WTC11 (cell line): ENCODE measurements around the gene AQP5.

Source experiments
- EMX1 ChIP-seq: fragments of 250-450 bp; sonication (Bioruptor Pico); IDR thresholded peaks from 2 replicates; pipeline ENCODE4 v1.8.0; 2021; ENCODE audit warnings: mild to moderate bottlenecking
- ESRRA ChIP-seq: sonication (generic); formaldehyde crosslinking; IDR thresholded peaks from 2 replicates; pipeline ENCODE4 v1.8.1; 2022; ENCODE audit warnings: mild to moderate bottlenecking, missing genetic modification reagents, borderline replicate concordance
- GRHL2 ChIP-seq: fragments of 250-450 bp; sonication (Bioruptor Pico); IDR thresholded peaks from 2 replicates; pipeline ENCODE4 v1.8.0; 2022; ENCODE audit warnings: mild to moderate bottlenecking, moderate library complexity; ENCODE audit not compliant: insufficient replicate concordance, severe bottlenecking
- IRF2 ChIP-seq: sonication (generic); formaldehyde crosslinking; IDR thresholded peaks from 2 replicates; pipeline ENCODE4 v1.8.0; 2022; ENCODE audit warnings: low read depth, missing genetic modification reagents, borderline replicate concordance
- KAT7 ChIP-seq: sonication (generic); formaldehyde crosslinking; IDR thresholded peaks from 2 replicates; pipeline ENCODE4 v1.8.1; 2023; ENCODE audit warnings: missing genetic modification reagents, mild to moderate bottlenecking, borderline replicate concordance
- MXD4 ChIP-seq: fragments of 250-450 bp; sonication (Bioruptor Pico); IDR thresholded peaks from 2 replicates; pipeline ENCODE4 v1.8.0; 2021; ENCODE audit warnings: mild to moderate bottlenecking, moderate library complexity, borderline replicate concordance
- NR2C2 ChIP-seq: sonication (generic); formaldehyde crosslinking; IDR thresholded peaks from 2 replicates; pipeline ENCODE4 v1.8.0; 2022; ENCODE audit warnings: mild to moderate bottlenecking, missing genetic modification reagents
- SP1 ChIP-seq: sonication (generic); formaldehyde crosslinking; conservative IDR thresholded peaks from 2 replicates; pipeline ENCODE4 v1.8.1; 2022; ENCODE audit warnings: missing genetic modification reagents
- TEAD1 ChIP-seq: sonication (generic); formaldehyde crosslinking; IDR thresholded peaks from 2 replicates; pipeline ENCODE4 v1.8.0; 2022; ENCODE audit warnings: mild to moderate bottlenecking, missing genetic modification reagents
- TF ChIP-seq, protein P1 (sequence below): fragments of 200-600 bp; IDR thresholded peaks from 2 replicates; pipeline ENCODE4 v1.8.0; 2022; ENCODE audit warnings: antibody characterized with exemption
- TF ChIP-seq, protein P2 (sequence below): sonication (generic); formaldehyde crosslinking; IDR thresholded peaks from 2 replicates; pipeline ENCODE4 v1.8.0; 2022; ENCODE audit warnings: missing genetic modification reagents
- TF ChIP-seq, protein P3 (sequence below): sonication (generic); formaldehyde crosslinking; IDR thresholded peaks from 2 replicates; pipeline ENCODE4 v1.8.1; 2022; ENCODE audit warnings: low read depth, mild to moderate bottlenecking, moderate library complexity, missing genetic modification reagents, borderline replicate concordance

DNA sequence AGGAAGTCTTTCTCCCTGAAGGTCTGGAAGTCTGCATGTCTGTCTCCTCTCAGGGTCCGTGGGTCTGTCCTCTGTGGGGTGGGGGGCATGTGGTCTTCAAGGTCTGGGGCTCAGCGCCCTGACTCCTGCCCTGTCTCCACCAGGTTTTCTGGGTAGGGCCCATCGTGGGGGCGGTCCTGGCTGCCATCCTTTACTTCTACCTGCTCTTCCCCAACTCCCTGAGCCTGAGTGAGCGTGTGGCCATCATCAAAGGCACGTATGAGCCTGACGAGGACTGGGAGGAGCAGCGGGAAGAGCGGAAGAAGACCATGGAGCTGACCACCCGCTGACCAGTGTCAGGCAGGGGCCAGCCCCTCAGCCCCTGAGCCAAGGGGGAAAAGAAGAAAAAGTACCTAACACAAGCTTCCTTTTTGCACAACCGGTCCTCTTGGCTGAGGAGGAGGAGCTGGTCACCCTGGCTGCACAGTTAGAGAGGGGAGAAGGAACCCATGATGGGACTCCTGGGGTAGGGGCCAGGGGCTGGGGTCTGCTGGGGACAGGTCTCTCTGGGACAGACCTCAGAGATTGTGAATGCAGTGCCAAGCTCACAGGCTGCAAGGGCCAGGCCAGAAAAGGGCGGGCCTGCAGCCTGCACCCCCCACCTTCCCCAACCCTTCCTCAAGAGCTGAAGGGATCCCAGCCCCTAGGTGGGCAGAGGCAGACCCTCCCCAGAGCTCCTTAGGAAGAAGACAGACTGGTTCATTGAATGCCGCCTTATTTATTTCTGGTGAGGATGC, 3.4 kb downstream of the AQP5 start:
- no peak for TF ChIP-seq MXD4 (CRISPR knock-in tag)
- no peak for TF ChIP-seq GRHL2 (CRISPR knock-in tag)
- TF ChIP-seq, protein P1, sequence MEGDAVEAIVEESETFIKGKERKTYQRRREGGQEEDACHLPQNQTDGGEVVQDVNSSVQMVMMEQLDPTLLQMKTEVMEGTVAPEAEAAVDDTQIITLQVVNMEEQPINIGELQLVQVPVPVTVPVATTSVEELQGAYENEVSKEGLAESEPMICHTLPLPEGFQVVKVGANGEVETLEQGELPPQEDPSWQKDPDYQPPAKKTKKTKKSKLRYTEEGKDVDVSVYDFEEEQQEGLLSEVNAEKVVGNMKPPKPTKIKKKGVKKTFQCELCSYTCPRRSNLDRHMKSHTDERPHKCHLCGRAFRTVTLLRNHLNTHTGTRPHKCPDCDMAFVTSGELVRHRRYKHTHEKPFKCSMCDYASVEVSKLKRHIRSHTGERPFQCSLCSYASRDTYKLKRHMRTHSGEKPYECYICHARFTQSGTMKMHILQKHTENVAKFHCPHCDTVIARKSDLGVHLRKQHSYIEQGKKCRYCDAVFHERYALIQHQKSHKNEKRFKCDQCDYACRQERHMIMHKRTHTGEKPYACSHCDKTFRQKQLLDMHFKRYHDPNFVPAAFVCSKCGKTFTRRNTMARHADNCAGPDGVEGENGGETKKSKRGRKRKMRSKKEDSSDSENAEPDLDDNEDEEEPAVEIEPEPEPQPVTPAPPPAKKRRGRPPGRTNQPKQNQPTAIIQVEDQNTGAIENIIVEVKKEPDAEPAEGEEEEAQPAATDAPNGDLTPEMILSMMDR: no peak
- TF ChIP-seq, protein P2, sequence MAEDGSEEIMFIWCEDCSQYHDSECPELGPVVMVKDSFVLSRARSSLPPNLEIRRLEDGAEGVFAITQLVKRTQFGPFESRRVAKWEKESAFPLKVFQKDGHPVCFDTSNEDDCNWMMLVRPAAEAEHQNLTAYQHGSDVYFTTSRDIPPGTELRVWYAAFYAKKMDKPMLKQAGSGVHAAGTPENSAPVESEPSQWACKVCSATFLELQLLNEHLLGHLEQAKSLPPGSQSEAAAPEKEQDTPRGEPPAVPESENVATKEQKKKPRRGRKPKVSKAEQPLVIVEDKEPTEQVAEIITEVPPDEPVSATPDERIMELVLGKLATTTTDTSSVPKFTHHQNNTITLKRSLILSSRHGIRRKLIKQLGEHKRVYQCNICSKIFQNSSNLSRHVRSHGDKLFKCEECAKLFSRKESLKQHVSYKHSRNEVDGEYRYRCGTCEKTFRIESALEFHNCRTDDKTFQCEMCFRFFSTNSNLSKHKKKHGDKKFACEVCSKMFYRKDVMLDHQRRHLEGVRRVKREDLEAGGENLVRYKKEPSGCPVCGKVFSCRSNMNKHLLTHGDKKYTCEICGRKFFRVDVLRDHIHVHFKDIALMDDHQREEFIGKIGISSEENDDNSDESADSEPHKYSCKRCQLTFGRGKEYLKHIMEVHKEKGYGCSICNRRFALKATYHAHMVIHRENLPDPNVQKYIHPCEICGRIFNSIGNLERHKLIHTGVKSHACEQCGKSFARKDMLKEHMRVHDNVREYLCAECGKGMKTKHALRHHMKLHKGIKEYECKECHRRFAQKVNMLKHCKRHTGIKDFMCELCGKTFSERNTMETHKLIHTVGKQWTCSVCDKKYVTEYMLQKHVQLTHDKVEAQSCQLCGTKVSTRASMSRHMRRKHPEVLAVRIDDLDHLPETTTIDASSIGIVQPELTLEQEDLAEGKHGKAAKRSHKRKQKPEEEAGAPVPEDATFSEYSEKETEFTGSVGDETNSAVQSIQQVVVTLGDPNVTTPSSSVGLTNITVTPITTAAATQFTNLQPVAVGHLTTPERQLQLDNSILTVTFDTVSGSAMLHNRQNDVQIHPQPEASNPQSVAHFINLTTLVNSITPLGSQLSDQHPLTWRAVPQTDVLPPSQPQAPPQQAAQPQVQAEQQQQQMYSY (CRISPR knock-in tag): no peak
- TF ChIP-seq, protein P3, sequence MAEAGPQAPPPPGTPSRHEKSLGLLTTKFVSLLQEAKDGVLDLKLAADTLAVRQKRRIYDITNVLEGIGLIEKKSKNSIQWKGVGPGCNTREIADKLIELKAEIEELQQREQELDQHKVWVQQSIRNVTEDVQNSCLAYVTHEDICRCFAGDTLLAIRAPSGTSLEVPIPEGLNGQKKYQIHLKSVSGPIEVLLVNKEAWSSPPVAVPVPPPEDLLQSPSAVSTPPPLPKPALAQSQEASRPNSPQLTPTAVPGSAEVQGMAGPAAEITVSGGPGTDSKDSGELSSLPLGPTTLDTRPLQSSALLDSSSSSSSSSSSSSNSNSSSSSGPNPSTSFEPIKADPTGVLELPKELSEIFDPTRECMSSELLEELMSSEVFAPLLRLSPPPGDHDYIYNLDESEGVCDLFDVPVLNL (CRISPR knock-in tag): no peak
- TF ChIP-seq NR2C2 (CRISPR knock-in tag): no peak
- TF ChIP-seq ESRRA: no peak
- TF ChIP-seq TEAD1 (CRISPR knock-in tag): no peak
- TF ChIP-seq SP1 (CRISPR knock-in tag): no peak
- TF ChIP-seq KAT7 (CRISPR knock-in tag): no peak
- no peak for TF ChIP-seq EMX1 (CRISPR knock-in tag)
- no peak for TF ChIP-seq IRF2
